Heart left ventricle (tissue), 16 donors: ENCODE data around the gene ATP9A. TPM values are rescaled to one million over a fixed set of nuclear protein-coding genes. Genes with fewer than 3 reads are reported as not detected.

Source experiments
- ATAC-seq, 4 donors: fragments of 200-7000 bp; cut with Tn5 transposase; one replicate each; pipeline ENCODE4 v1.9.1; 2020 to 2022; ENCODE audit warnings: moderate library complexity in 4 of 4, mild to moderate bottlenecking in 3 of 4, moderate number of reproducible peaks in 1 of 4
- DNase-seq, 5 donors: peaks; one replicate each; pipeline ENCODE4 v3.0.0-alpha.2; 2020
- H3K27ac ChIP-seq, 12 donors: fragments of 200-600 bp; sonication (generic) in 4 of 12; one replicate each; pipeline versions ENCODE4 v1.5.0 to v1.8.0; 2016 to 2022; ENCODE audit warnings: mild to moderate bottlenecking in 2 of 12
- H3K27me3 ChIP-seq, 9 donors: fragments of 200-600 bp; sonication (generic) in 2 of 9; one replicate each; pipeline versions ENCODE4 v1.5.1 to v1.8.0; 2016 to 2022; ENCODE audit warnings: mild to moderate bottlenecking in 3 of 9
- H3K36me3 ChIP-seq, 9 donors: fragments of 200-600 bp; sonication (generic) in 2 of 9; one replicate each; pipeline versions ENCODE4 v1.5.0 to v1.8.0; 2018 to 2022; ENCODE audit warnings: mild to moderate bottlenecking in 2 of 9
- H3K4me1 ChIP-seq, 12 donors: fragments of 200-600 bp; sonication (generic) in 4 of 12; one replicate each; pipeline versions ENCODE4 v1.5.0 to v1.8.0; 2016 to 2022; ENCODE audit warnings: mild to moderate bottlenecking in 3 of 12
- H3K4me3 ChIP-seq, 12 donors: fragments of 200-600 bp; sonication (generic) in 4 of 12; one replicate each; pipeline versions ENCODE4 v1.5.0 to v1.8.0; 2017 to 2022; ENCODE audit warnings: mild to moderate bottlenecking in 9 of 12, moderate library complexity in 4 of 12
- H3K9me3 ChIP-seq, 12 donors: fragments of 200-600 bp; sonication (generic) in 4 of 12; one replicate each; pipeline versions ENCODE4 v1.5.0 to v1.8.0; 2016 to 2022; ENCODE audit warnings: mild to moderate bottlenecking in 1 of 12
- CTCF ChIP-seq, 12 donors: fragments of 200-600 bp; sonication (generic) in 4 of 12; IDR thresholded peaks; one replicate each; pipeline versions ENCODE4 v1.5.0 to v1.8.0; 2018 to 2022; ENCODE audit warnings: antibody characterized with exemption in 12 of 12, mild to moderate bottlenecking in 5 of 12
- POLR2A ChIP-seq, 2 donors: fragments of 450-650 bp; IDR thresholded peaks; one replicate each; pipeline ENCODE4 v1.6.1; 2017; ENCODE audit warnings: antibody characterized with exemption in 2 of 2, mild to moderate bottlenecking in 2 of 2, moderate library complexity in 2 of 2
- WGBS, 4 donors: extraction: QIAGEN DNeasy Blood & Tissue Kit in 2 of 4; methylation state at CpG; one replicate each; pipeline versions ENCODE4 v1.1.5 to v1.1.7; 2013 to 2018; 5-methylcytosine and 5-hydroxymethylcytosine counted together
- intact Hi-C, 10 donors: fragments of 100-400 bp; cut with DNase I; formaldehyde crosslinking; loops; one replicate each; pipeline versions ENCODE4 v1.11.1 to v1.14.2; 2022
- polyA plus RNA-seq, 2 donors: library from polyadenylated mRNA; stranded (reverse); fragments of 200-250 nt; gene quantifications; one replicate each; pipeline ENCODE4 v1.2.3, GENCODE V29; 2013
- total RNA-seq, 9 donors: library from RNA; depleted of rRNA in 2 of 9; stranded (reverse); fragments of >200 nt in 2 of 9; fragmentation: NEBNext Ultra II Directional in 3 of 9; extraction: Animal tissue kit (Norgen Biotek cat#: 25700) in 3 of 9; gene quantifications; one replicate each; pipeline versions ENCODE4 v1.1.0 to v1.2.4, GENCODE V29; 2016 to 2023
- donor health status: ischemic (EF 13 %, LVEDD 7.1; RV severe dilation, severe dysfunction).
- donor health status: healthy with polysubstance abuse.
- donor health status: DM: no; HTN: yes; CAD: no.
- donor health status: DM: no; HTN: no; CAD: no.
- donor health status: ischemic (EF 25% LVEDD 6.9; RV normal size, moderate dysfunction).
- donor health status: ischemic (EF 25% LVEDD 5.7; RV mildly dilated, moderate dysfunction).
- donor health status: healthy.
- donor health status: DM: yes; HTN: yes; CAD: no.
- donor health status: ischemic (EF 35%, LVEDD 5.7; RV mildly dilated, moderate dysfunction).
- donor health status: nonischemic (EF 11% LVEDD 7.7; RV severe dilation, severe dysfunction).
- donor health status: DM: yes; HTN: yes; CAD: no.
- donor health status: PGD.
- donor health status: ischemic (EF 29% LVEDD 5.4; RV normal size, mild dysfunction).
- donor health status: nonischemic (EF 23%, LVEDD 6.1; RV moderate dilation, normal function).

ATP9A gene
- total and polyA plus RNA-seq, 11 donors, result 4.4 to 36.4 (median 27.6) TPM

GRCh38 chr20:51560042-51560441 lies 208.1 kb downstream of the ATP9A start:
- ATAC-seq (no peak), DNase-seq (no peak)
- H3K36me3 ChIP-seq, result no peaks in the 10 kb centered on the region
- H3K4me1 ChIP-seq, result peaks cover 4 to 44% (median 30%) of the 10 kb centered on the region in 12 donors
- no peak overlapping the region for H3K27ac ChIP-seq
- intact Hi-C loops, result loop anchor here in 5 of 10 donors (5.0 to 10.0 kb wide), 4 partner anchors 103 to 173 kb away; no protein-coding TSS in a partner anchor
- peaks cover 0 to 43% (median 0%) of the 10 kb centered on the region in 9 donors for H3K27me3 ChIP-seq
- TF ChIP-seq CTCF (IDR thresholded peaks at IDR 0.05) (no peak), POLR2A (IDR thresholded peaks at IDR 0.05) (no peak)
- 85 to 95% (median 94%) methylated on average over 1 of the region's 1 CpG for WGBS, 4 donors
- H3K9me3 ChIP-seq, result no peaks in the 10 kb centered on the region
- no peak overlapping the region for H3K4me3 ChIP-seq

GRCh38 chr20:51554538-51555165 lies 213.5 kb downstream of the ATP9A start:
- Histone ChIP-seq H3K36me3 (no peaks in the 10 kb centered on the region), H3K4me3 (no peak overlapping the region), H3K27ac (no peak overlapping the region), H3K27me3 (peaks cover 0 to 7% (median 0%) of the 10 kb centered on the region in 9 donors), H3K9me3 (no peaks in the 10 kb centered on the region), H3K4me1 (peaks cover 0 to 14% (median 2%) of the 10 kb centered on the region in 12 donors)
- no peak for TF ChIP-seq CTCF (IDR thresholded peaks at IDR 0.05)
- TF ChIP-seq POLR2A (IDR thresholded peaks at IDR 0.05), result no peak
- ATAC-seq (peak in 3 of 4 donors; percentile 51 to 58 (median 52)), DNase-seq (no peak)
- intact Hi-C loops, result no loop called here
- WGBS, 4 donors, result 44 to 59% (median 51%) methylated on average over 11 of the region's 11 CpGs

DNA sequence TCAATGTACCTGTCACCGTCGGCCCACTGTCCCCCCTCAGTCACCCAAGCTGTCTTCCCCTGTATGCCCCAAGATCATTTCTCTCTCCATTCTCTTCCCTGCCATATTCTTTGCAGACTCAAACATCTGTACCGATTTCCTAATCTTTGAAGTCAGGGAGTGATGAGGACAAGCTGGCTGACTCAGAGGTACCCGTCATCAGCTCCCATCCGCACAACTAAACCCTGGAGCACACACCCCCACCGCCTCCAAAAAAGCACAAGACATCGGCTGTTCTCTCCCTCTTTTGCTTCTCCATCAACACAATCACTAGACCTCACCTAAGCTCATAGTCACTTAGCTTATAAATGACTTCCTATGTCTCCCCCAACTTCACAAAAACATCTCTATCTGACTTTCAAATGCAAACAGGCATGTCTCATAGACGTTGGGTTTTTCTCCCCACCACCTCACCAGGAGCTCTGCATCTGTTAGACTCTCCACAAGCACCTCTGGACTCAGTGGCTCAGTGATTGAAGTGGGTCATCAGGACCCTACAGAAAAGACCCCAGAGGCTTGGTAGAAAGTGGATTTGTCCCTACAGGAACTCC lies 214.2 kb downstream of the ATP9A start:
- H3K36me3 ChIP-seq, result no peaks in the 10 kb centered on the region
- H3K4me3 ChIP-seq, result no peak overlapping the region
- TF ChIP-seq POLR2A (IDR thresholded peaks at IDR 0.05) (no peak), CTCF (IDR thresholded peaks at IDR 0.05) (no peak)
- H3K4me1 ChIP-seq, result peaks cover 0 to 12% (median 2%) of the 10 kb centered on the region in 12 donors
- H3K27me3 ChIP-seq, result peaks cover 0 to under 1% (median 0%) of the 10 kb centered on the region in 9 donors
- H3K27ac ChIP-seq, result no peak overlapping the region
- intact Hi-C loops, result no loop called here
- ATAC-seq, result no peak
- no peak for DNase-seq
- WGBS, 4 donors, result 62 to 67% (median 66%) methylated on average over 8 of the region's 8 CpGs
- H3K9me3 ChIP-seq, result no peaks in the 10 kb centered on the region

GRCh38 chr20:51551186-51551585 lies 217.0 kb downstream of the ATP9A start:
- WGBS, 4 donors, result 94 to 97% (median 95%) methylated on average over 3 of the region's 3 CpGs
- Histone ChIP-seq H3K36me3 (no peaks in the 10 kb centered on the region), H3K4me3 (no peak overlapping the region), H3K27ac (no peak overlapping the region), H3K9me3 (no peaks in the 10 kb centered on the region), H3K27me3 (no peaks in the 10 kb centered on the region), H3K4me1 (peaks cover 0 to 12% (median 2%) of the 10 kb centered on the region in 12 donors)
- no peak for ATAC-seq
- intact Hi-C loops, result no loop called here
- no peak for DNase-seq
- no peak for TF ChIP-seq POLR2A (IDR thresholded peaks at IDR 0.05)
- no peak for TF ChIP-seq CTCF (IDR thresholded peaks at IDR 0.05)
